H1 (cell line): ENCODE results near the gene SEL1L. TPM values are rescaled to one million over a fixed set of nuclear protein-coding genes. Genes with fewer than 3 reads are reported as not detected.

Experiments used
- CTCF ChIA-PET: fragments of 300-600 bp; sonication (Branson Sonifier 250); formaldehyde crosslinking; loops from one replicate; lab custom pipeline; 2021; ENCODE audit not compliant: partially characterized antibody; lab: Charles Lee
- POLR2A ChIA-PET: fragments of 300-600 bp; sonication (Branson Sonifier 250); formaldehyde crosslinking; loops from one replicate; lab custom pipeline; 2021; ENCODE audit warnings: inconsistent platforms; ENCODE audit not compliant: partially characterized antibody; lab: Charles Lee
- DNase-seq, 2 experiments: peaks; one replicate each; pipeline versions ENCODE4 v3.0.0 to v3.0.0-alpha.2; 2010 to 2022; ENCODE audit warnings: low spot score in 2 of 2, low read depth in 1 of 2, mixed read lengths in 1 of 2
- FAIRE-seq: peaks from 2 replicates; lab custom pipeline; 2011; peaks lifted over from hg19 to GRCh38; lab: Jason Lieb, UNC
- H2AFZ ChIP-seq: 2 replicates; pipeline ENCODE4 v1.8.1; 2012; ENCODE audit warnings: low read length, inconsistent platforms
- H2AK5ac ChIP-seq: 2 replicates; pipeline ENCODE4 v1.6.1; 2013; ENCODE audit warnings: low read depth, low read length
- H2BK120ac ChIP-seq: replicated peaks from 2 replicates; pipeline ENCODE3; 2013; ENCODE audit warnings: low read depth, low read length, inconsistent platforms
- H2BK12ac ChIP-seq: 2 replicates; pipeline ENCODE4 v1.6.1; 2013; ENCODE audit warnings: low read depth, low read length
- H2BK15ac ChIP-seq: 2 replicates; pipeline ENCODE4 v1.6.1; 2013; ENCODE audit warnings: low read length
- H2BK20ac ChIP-seq: 2 replicates; pipeline ENCODE4 v1.6.1; 2013; ENCODE audit warnings: low read length
- H2BK5ac ChIP-seq: 2 replicates; pipeline ENCODE4 v1.6.1; 2013; ENCODE audit warnings: low read depth, low read length
- H3K14ac ChIP-seq: 2 replicates; pipeline ENCODE4 v1.6.1; 2013; ENCODE audit warnings: inconsistent platforms; ENCODE audit not compliant: insufficient read length
- H3K18ac ChIP-seq: 2 replicates; pipeline ENCODE4 v1.6.1; 2013; ENCODE audit warnings: low read length; ENCODE audit errors: extremely low read depth
- H3K23ac ChIP-seq: 2 replicates; pipeline ENCODE4 v1.6.1; 2013; ENCODE audit warnings: inconsistent platforms; ENCODE audit not compliant: insufficient read length
- H3K23me2 ChIP-seq: 2 replicates; pipeline ENCODE4 v1.6.1; 2013; ENCODE audit warnings: low read depth, low read length
- H3K27ac ChIP-seq: 2 replicates; pipeline ENCODE4 v1.6.1; 2011; ENCODE audit warnings: low read depth, low read length, inconsistent platforms
- H3K27me3 ChIP-seq, 4 experiments: replicated peaks in 1 of 4; 1 replicate in 1 of 4; 2 replicates in 3 of 4; pipeline versions ENCODE4 v1.6.1 to v1.8.1; 2011 to 2013; ENCODE audit warnings: low read length in 3 of 4, mild to moderate bottlenecking in 3 of 4, inconsistent platforms in 2 of 4, mixed read lengths in 2 of 4, moderate library complexity in 1 of 4; ENCODE audit not compliant: control insufficient read depth in 3 of 4, insufficient read depth in 3 of 4; ENCODE audit errors: extremely low read depth in 1 of 4
- H3K36me3 ChIP-seq, 4 experiments: 2 replicates each; pipeline versions ENCODE4 v1.6.1 to v1.8.1; 2011 to 2013; ENCODE audit warnings: mild to moderate bottlenecking in 4 of 4, low read length in 3 of 4, moderate library complexity in 2 of 4, control low read depth in 1 of 4, inconsistent platforms in 1 of 4; ENCODE audit not compliant: insufficient read depth in 4 of 4, control insufficient read depth in 2 of 4
- H3K4ac ChIP-seq: replicated peaks from 2 replicates; pipeline ENCODE3; 2013; ENCODE audit warnings: low read length, low read depth, mixed read lengths, inconsistent platforms; ENCODE audit not compliant: insufficient read length
- H3K4me1 ChIP-seq, 4 experiments: replicated peaks in 1 of 4; 1 replicate in 1 of 4; 2 replicates in 3 of 4; pipeline versions ENCODE4 v1.6.1 to v1.8.1; 2011 to 2013; ENCODE audit warnings: low read length in 3 of 4, inconsistent platforms in 2 of 4, mixed read lengths in 1 of 4; ENCODE audit not compliant: insufficient read depth in 4 of 4, control insufficient read depth in 3 of 4
- H3K4me2 ChIP-seq, 2 experiments: 2 replicates each; pipeline versions ENCODE4 v1.6.1 to v1.8.1; 2011 to 2013; ENCODE audit warnings: low read depth in 2 of 2, low read length in 2 of 2, control low read depth in 1 of 2, inconsistent platforms in 1 of 2, mild to moderate bottlenecking in 1 of 2; ENCODE audit not compliant: insufficient read depth in 1 of 2
- H3K4me3 ChIP-seq, 4 experiments: fragments of 200-600, 300-600 bp in 1 of 4; sonication (generic), shearing (Covaris generic), sonication (Bioruptor Twin) in 1 of 4; 2 replicates each; pipeline versions ENCODE4 v1.5.1 to v1.8.1; 2011 to 2016; ENCODE audit warnings: low read length in 4 of 4, low read depth in 3 of 4, control low read depth in 2 of 4, inconsistent platforms in 2 of 4, mild to moderate bottlenecking in 2 of 4, mixed read lengths in 1 of 4, moderate library complexity in 1 of 4; ENCODE audit not compliant: insufficient read depth in 2 of 4; ENCODE audit errors: extremely low read depth in 1 of 4
- H3K56ac ChIP-seq: replicated peaks from 2 replicates; pipeline ENCODE3; 2013; ENCODE audit warnings: low read depth, mild to moderate bottlenecking, mixed read lengths, low read length, inconsistent platforms; ENCODE audit not compliant: insufficient read length
- H3K79me1 ChIP-seq: 2 replicates; pipeline ENCODE4 v1.6.1; 2013; ENCODE audit warnings: low read depth, low read length, control low read depth
- H3K79me2 ChIP-seq, 2 experiments: 2 replicates each; pipeline versions ENCODE4 v1.6.1 to v1.8.1; 2012 to 2013; ENCODE audit warnings: low read length in 2 of 2, mild to moderate bottlenecking in 2 of 2, inconsistent platforms in 1 of 2; ENCODE audit not compliant: insufficient read depth in 2 of 2, control insufficient read depth in 1 of 2
- H3K9ac ChIP-seq, 4 experiments: replicated peaks in 1 of 4; 1 replicate in 1 of 4; 2 replicates in 3 of 4; pipeline versions ENCODE4 v1.6.1 to v1.8.1; 2011 to 2013; ENCODE audit warnings: low read depth in 3 of 4, low read length in 3 of 4, control low read depth in 2 of 4, mild to moderate bottlenecking in 2 of 4, moderate library complexity in 2 of 4, inconsistent platforms in 1 of 4; ENCODE audit errors: extremely low read depth in 1 of 4
- H3K9me3 ChIP-seq, 2 experiments: 2 replicates each; pipeline versions ENCODE4 v1.6.1 to v1.8.1; 2012 to 2013; ENCODE audit warnings: mild to moderate bottlenecking in 2 of 2, moderate library complexity in 2 of 2, control low read depth in 1 of 2, inconsistent platforms in 1 of 2, low read depth in 1 of 2, low read length in 1 of 2, mixed read lengths in 1 of 2; ENCODE audit not compliant: insufficient read depth in 2 of 2
- H4K20me1 ChIP-seq, 2 experiments: replicated peaks in 1 of 2; 2 replicates each; pipeline versions ENCODE3 to v1.8.1; 2011 to 2013; ENCODE audit warnings: inconsistent platforms in 2 of 2, low read length in 2 of 2, mild to moderate bottlenecking in 1 of 2; ENCODE audit not compliant: insufficient read depth in 2 of 2, control insufficient read depth in 1 of 2
- H4K5ac ChIP-seq: 2 replicates; pipeline ENCODE4 v1.6.1; 2013; ENCODE audit warnings: low read length, low read depth, mixed read lengths, inconsistent platforms; ENCODE audit not compliant: insufficient read length
- H4K8ac ChIP-seq: 2 replicates; pipeline ENCODE4 v1.8.0; 2013; ENCODE audit warnings: mild to moderate bottlenecking, moderate library complexity, low read length, inconsistent platforms; ENCODE audit not compliant: insufficient read depth; ENCODE audit errors: extremely low read depth
- H4K91ac ChIP-seq: replicated peaks from 2 replicates; pipeline ENCODE3; 2013; ENCODE audit warnings: low read length, mixed read lengths, inconsistent platforms; ENCODE audit not compliant: insufficient read length
- GTF2F1 ChIP-seq: IDR thresholded peaks from 2 replicates; pipeline ENCODE4 v1.6.1; 2012; ENCODE audit warnings: low read depth, low read length, improper control_type of control experiment, borderline replicate concordance
- HDAC2 ChIP-seq, 2 experiments: fragments of 300-600 bp in 1 of 2; sonication (generic) in 1 of 2; IDR thresholded peaks; 2 replicates each; pipeline ENCODE4 v1.6.1; 2011 to 2012; ENCODE audit warnings: low read depth in 2 of 2, low read length in 2 of 2, mild to moderate bottlenecking in 2 of 2, moderate library complexity in 2 of 2, borderline replicate concordance in 1 of 2, inconsistent platforms in 1 of 2
- HDAC6 ChIP-seq: IDR thresholded peaks from one replicate; pipeline ENCODE4 v1.7.1; 2012; ENCODE audit warnings: low read depth, mild to moderate bottlenecking, inconsistent platforms, low read length, moderate library complexity
- NRF1 ChIP-seq: IDR thresholded peaks from 2 replicates; pipeline ENCODE4 v1.6.1; 2011; ENCODE audit warnings: mild to moderate bottlenecking, low read depth, low read length, improper control_type of control experiment
- POLR2AphosphoS5 ChIP-seq: IDR thresholded peaks from 2 replicates; pipeline ENCODE4 v1.6.1; 2011; ENCODE audit warnings: low read depth, low read length
- RFX5 ChIP-seq: IDR thresholded peaks from 2 replicates; pipeline ENCODE4 v1.6.1; 2011; ENCODE audit warnings: low read depth, low read length, improper control_type of control experiment, borderline replicate concordance
- SAP30 ChIP-seq: fragments of 300-600 bp; sonication (generic); IDR thresholded peaks from 2 replicates; pipeline ENCODE4 v1.7.1; 2012; ENCODE audit warnings: low read length, moderate library complexity, mild to moderate bottlenecking, inconsistent platforms; ENCODE audit not compliant: insufficient read depth, insufficient replicate concordance
- SP2 ChIP-seq: IDR thresholded peaks from 2 replicates; pipeline ENCODE4 v1.6.1; 2012; ENCODE audit warnings: mild to moderate bottlenecking, low read length, inconsistent platforms
- SUZ12 ChIP-seq: fragments of 200-600 bp; sonication (generic); IDR thresholded peaks from 2 replicates; pipeline ENCODE4 v1.6.1; 2012; ENCODE audit warnings: mild to moderate bottlenecking, inconsistent platforms, low read length, moderate library complexity, mixed read lengths
- TBP ChIP-seq: IDR thresholded peaks from 2 replicates; pipeline ENCODE4 v1.6.1; 2011; ENCODE audit warnings: low read depth, low read length, improper control_type of control experiment
- WGBS, 2 experiments: shearing (Covaris generic) in 1 of 2; methylation state at CpG; one replicate each; pipeline versions ENCODE4 v1.1.6 to v1.1.7; 2013 to 2015; ENCODE audit warnings: low lambda C conversion rate in 2 of 2, mixed read lengths in 2 of 2, inconsistent platforms in 1 of 2, low coverage in 1 of 2, missing lambda C conversion rate in 1 of 2; ENCODE audit not compliant: insufficient replicate concordance in 2 of 2, insufficient coverage in 1 of 2, insufficient read length in 1 of 2; ENCODE audit errors: extremely low coverage in 1 of 2, missing lambda C conversion rate in 1 of 2; 5-methylcytosine and 5-hydroxymethylcytosine counted together
- polyA plus RNA-seq, 7 experiments: library from polyadenylated mRNA; depleted of rRNA in 3 of 7; stranded (reverse) in 5 of 7; unstranded in 2 of 7; fragments of >200 nt in 5 of 7; fragments of 200-250 nt in 2 of 7; gene quantifications; 1 replicate in 5 of 7; 2 replicates in 1 of 7; 4 replicates in 1 of 7; pipeline versions ENCODE4 v1.2.1 to v1.2.3, GENCODE V29; 2011 to 2013; ENCODE audit warnings: missing spikeins in 2 of 7, mixed read lengths in 2 of 7
- total RNA-seq: library from RNA; stranded (reverse); fragmentation: NEBNext Ultra II Directional; extraction: Animal tissue kit (Norgen Biotek cat#: 25700); gene quantifications from 2 replicates; pipeline ENCODE4 v1.2.1, GENCODE V29; 2021
- TF ChIP-seq, protein P1 (sequence below): IDR thresholded peaks from 2 replicates; pipeline ENCODE4 v1.6.1; 2011; ENCODE audit warnings: low read length, improper control_type of control experiment

The SEL1L gene
- total and polyA plus RNA-seq, 2 of the 8 experiments (the other 6 are each of a cell fraction or from before 2014, with no cell fraction given): 4.3 to 34.9 TPM

DNA sequence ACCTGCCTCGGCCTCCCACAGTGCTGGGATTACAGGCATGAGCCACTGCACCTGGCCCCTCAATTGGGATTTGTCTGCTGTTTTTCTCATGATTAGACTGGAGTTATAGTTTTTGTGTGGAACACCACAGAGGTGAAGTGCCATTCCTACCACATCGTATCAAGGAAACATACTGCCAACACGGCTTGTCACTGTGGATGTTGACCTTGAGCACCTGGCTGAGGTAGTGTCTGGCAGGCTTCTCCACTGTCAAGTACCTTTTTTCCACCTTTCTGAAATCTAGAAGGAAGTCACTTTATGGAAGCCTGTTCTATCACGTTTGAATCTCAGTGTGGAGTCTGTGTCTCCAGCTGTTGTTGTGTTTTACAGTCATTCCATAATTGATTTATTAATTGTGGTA is 21.4 kb upstream of the SEL1L start:
- CTCF ChIA-PET: no interaction called here
- WGBS, 2 experiments: 90% methylated on average over 4 of the region's 4 CpGs; no CpG with 5 or more reads in 1 of the 2 experiments
- H3K56ac ChIP-seq: no peak overlapping the region
- H4K8ac ChIP-seq: no peak overlapping the region
- H2BK20ac ChIP-seq: no peak overlapping the region
- no peak overlapping the region for H3K18ac ChIP-seq
- H3K4ac ChIP-seq: no peak overlapping the region
- no peak overlapping the region for H3K23ac ChIP-seq
- no peaks in the 10 kb centered on the region for H3K9me3 ChIP-seq
- H3K27me3 ChIP-seq: no peaks in the 10 kb centered on the region
- no peak overlapping the region for H2BK120ac ChIP-seq
- no peak overlapping the region for H2BK5ac ChIP-seq
- no peaks in the 10 kb centered on the region for H3K4me1 ChIP-seq
- H4K91ac ChIP-seq: no peak overlapping the region
- H3K79me1 ChIP-seq: no peaks in the 10 kb centered on the region
- H3K9ac ChIP-seq: no peak overlapping the region
- H3K23me2 ChIP-seq: no peaks in the 10 kb centered on the region
- no peak overlapping the region for H3K27ac ChIP-seq
- H2AFZ ChIP-seq: no peak overlapping the region
- H2AK5ac ChIP-seq: no peak overlapping the region
- H4K5ac ChIP-seq: no peak overlapping the region
- H3K14ac ChIP-seq: no peak overlapping the region
- H2BK12ac ChIP-seq: no peak overlapping the region
- POLR2A ChIA-PET: no interaction called here
- H3K4me3 ChIP-seq: no peak overlapping the region
- H3K79me2 ChIP-seq: no peaks in the 10 kb centered on the region
- H3K4me2 ChIP-seq: no peak overlapping the region
- FAIRE-seq (no peak), DNase-seq (no peak)
- H4K20me1 ChIP-seq: no peaks in the 10 kb centered on the region
- H2BK15ac ChIP-seq: no peak overlapping the region
- H3K36me3 ChIP-seq: no peaks in the 10 kb centered on the region
- TF ChIP-seq SP2 (no peak), POLR2AphosphoS5 (no peak), HDAC2 (IDR thresholded peaks at IDR 0.05; ENCODE audit: borderline replicate concordance in 1 of 2, low read depth in 2 of 2, low read length in 2 of 2) (no peak), RFX5 (no peak), GTF2F1 (no peak), HDAC6 (no peak), SAP30 (no peak), SUZ12 (no peak), TBP (no peak), NRF1 (no peak)
- TF ChIP-seq, protein P1, sequence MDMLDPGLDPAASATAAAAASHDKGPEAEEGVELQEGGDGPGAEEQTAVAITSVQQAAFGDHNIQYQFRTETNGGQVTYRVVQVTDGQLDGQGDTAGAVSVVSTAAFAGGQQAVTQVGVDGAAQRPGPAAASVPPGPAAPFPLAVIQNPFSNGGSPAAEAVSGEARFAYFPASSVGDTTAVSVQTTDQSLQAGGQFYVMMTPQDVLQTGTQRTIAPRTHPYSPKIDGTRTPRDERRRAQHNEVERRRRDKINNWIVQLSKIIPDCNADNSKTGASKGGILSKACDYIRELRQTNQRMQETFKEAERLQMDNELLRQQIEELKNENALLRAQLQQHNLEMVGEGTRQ: no peak
